MM.1S (cell line): ENCODE results near the gene TBC1D19.

Experiments
- DNase-seq: peaks from one replicate; pipeline ENCODE4 v3.0.0-alpha.2; 2015
- H2AFZ ChIP-seq: fragments of 300-600 bp; sonication (generic); 2 replicates; pipeline ENCODE4 v1.6.0; 2016; ENCODE audit warnings: antibody characterized with exemption, low read length
- H3F3A ChIP-seq: fragments of 300-600 bp; sonication (generic); 2 replicates; pipeline ENCODE4 v1.6.1; 2016; ENCODE audit warnings: mild to moderate bottlenecking, antibody characterized with exemption, low read length, moderate library complexity, mixed read lengths; ENCODE audit not compliant: insufficient read depth
- H3K27ac ChIP-seq: fragments of 300-600 bp; sonication (generic); 2 replicates; pipeline ENCODE4 v1.5.1; 2016; ENCODE audit warnings: mild to moderate bottlenecking, low read length
- H3K27me3 ChIP-seq: fragments of 300-600 bp; sonication (generic); replicated peaks from 2 replicates; pipeline ENCODE4 v1.6.0; 2016; ENCODE audit warnings: low read length; ENCODE audit not compliant: insufficient read depth
- H3K36me3 ChIP-seq: fragments of 300-600 bp; sonication (generic); replicated peaks from 2 replicates; pipeline ENCODE4 v1.6.1; 2016; ENCODE audit warnings: mild to moderate bottlenecking, low read length, mixed read lengths; ENCODE audit not compliant: insufficient read depth
- H3K4me1 ChIP-seq: fragments of 300-600 bp; sonication (generic); 2 replicates; pipeline ENCODE4 v1.6.1; 2016; ENCODE audit warnings: low read length, mixed read lengths
- H3K4me2 ChIP-seq: fragments of 300-600 bp; sonication (generic); 2 replicates; pipeline ENCODE4 v1.6.0; 2016; ENCODE audit warnings: low read depth, low read length
- H3K4me3 ChIP-seq: fragments of 300-600 bp; sonication (generic); 2 replicates; pipeline ENCODE4 v1.5.1; 2016; ENCODE audit warnings: low read length, mixed read lengths
- H3K79me2 ChIP-seq: fragments of 300-600 bp; sonication (generic); 2 replicates; pipeline ENCODE4 v1.6.1; 2016; ENCODE audit warnings: mixed run types, low read length, mixed read lengths
- H3K9ac ChIP-seq: fragments of 300-600 bp; sonication (generic); 2 replicates; pipeline ENCODE4 v1.6.1; 2016; ENCODE audit warnings: low read length, mixed read lengths
- H3K9me2 ChIP-seq: fragments of 300-600 bp; sonication (generic); replicated peaks from 2 replicates; pipeline ENCODE4 v1.6.1; 2016; ENCODE audit warnings: mild to moderate bottlenecking, low read length, mixed read lengths; ENCODE audit not compliant: insufficient read depth
- H3K9me3 ChIP-seq: fragments of 300-600 bp; sonication (generic); replicated peaks from 2 replicates; pipeline ENCODE4 v1.6.1; 2016; ENCODE audit warnings: mild to moderate bottlenecking, low read length, mixed read lengths; ENCODE audit not compliant: insufficient read depth
- H4K20me1 ChIP-seq: fragments of 300-600 bp; sonication (generic); 2 replicates; pipeline ENCODE4 v1.6.1; 2016; ENCODE audit warnings: mild to moderate bottlenecking, low read length, moderate library complexity, mixed read lengths; ENCODE audit not compliant: insufficient read depth
- CTCF ChIP-seq: fragments of 300-600 bp; sonication (generic); IDR thresholded peaks from 2 replicates; pipeline ENCODE4 v1.5.1; 2016; ENCODE audit warnings: antibody characterized with exemption, low read length, mixed read lengths
- EZH2 ChIP-seq: fragments of 300-600 bp; sonication (generic); optimal IDR thresholded peaks from 2 replicates; pipeline ENCODE3; 2017; ENCODE audit warnings: low read depth, mild to moderate bottlenecking, antibody characterized with exemption, low read length, mixed read lengths
- EZH2phosphoT487 ChIP-seq: fragments of 300-600 bp; sonication (generic); IDR thresholded peaks from 2 replicates; pipeline ENCODE4 v1.6.1; 2018; ENCODE audit warnings: antibody characterized with exemption, low read length

Gene TBC1D19

DNA sequence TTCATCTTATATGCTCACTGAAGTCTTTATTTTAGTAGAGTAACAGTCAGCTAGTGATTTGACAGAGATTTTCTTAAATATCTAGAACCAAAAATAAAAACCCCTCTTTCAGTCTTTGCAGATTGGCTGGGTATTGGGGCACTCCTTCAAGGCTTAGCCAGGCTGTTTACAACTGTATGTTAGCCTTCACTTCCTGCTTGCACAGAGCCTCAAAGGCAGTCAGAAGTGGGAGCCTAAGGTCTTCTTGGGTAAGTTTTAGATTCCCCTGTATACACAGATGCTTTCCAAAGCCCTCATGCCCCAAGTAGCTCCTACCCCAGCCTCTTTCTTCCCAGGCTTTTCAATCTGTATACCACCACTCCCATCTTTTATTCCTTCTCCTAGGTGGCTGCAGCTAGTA lies 140.7 kb downstream of the TBC1D19 start:
- no peaks in the 10 kb centered on the region for H3K9me2 ChIP-seq
- no peaks in the 10 kb centered on the region for H3F3A ChIP-seq
- H3K27ac ChIP-seq = no peak overlapping the region
- no peak for DNase-seq
- no peak overlapping the region for H3K4me3 ChIP-seq
- TF ChIP-seq EZH2 = no peak
- no peak for TF ChIP-seq CTCF
- TF ChIP-seq EZH2phosphoT487 = no peak
- no peaks in the 10 kb centered on the region for H3K4me1 ChIP-seq
- no peak overlapping the region for H2AFZ ChIP-seq
- H3K9me3 ChIP-seq = no peaks in the 10 kb centered on the region
- no peaks in the 10 kb centered on the region for H3K79me2 ChIP-seq
- H3K27me3 ChIP-seq = no peaks in the 10 kb centered on the region
- H3K36me3 ChIP-seq = no peaks in the 10 kb centered on the region
- no peaks in the 10 kb centered on the region for H4K20me1 ChIP-seq
- no peak overlapping the region for H3K9ac ChIP-seq
- H3K4me2 ChIP-seq = no peak overlapping the region

DNA sequence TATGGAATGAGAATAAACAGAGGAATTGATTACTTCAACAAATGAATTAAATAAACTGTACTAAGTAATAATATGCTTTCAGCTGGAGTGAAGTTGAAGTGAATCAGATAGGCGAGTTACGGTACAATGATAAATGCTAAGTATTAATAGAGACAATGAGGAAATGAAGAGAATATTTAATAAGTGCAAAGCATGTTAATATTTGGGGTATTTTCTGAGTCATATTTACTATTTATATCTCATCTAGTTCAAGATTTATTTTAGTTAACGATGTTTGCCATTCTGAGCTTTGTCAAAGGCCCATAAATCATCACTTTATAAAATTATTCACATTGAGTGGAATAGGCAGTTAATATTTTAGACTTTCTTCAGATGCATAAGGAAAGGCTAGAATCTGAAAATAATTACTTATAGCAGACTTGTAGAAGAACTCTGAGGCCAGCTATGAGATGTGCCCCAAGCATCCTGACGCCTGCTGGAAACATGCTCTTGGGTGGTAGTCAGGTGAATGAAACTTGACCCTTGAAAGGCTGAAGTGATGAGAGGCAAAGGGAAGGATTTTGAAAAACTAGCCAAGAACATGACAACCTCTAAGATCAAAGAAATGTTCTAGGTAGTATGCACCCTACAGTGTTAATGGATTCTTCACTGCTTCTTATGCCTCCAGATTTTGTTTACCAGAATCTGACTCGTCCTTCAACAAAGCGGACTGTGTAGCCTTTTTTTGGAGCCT lies 142.9 kb downstream of the TBC1D19 start:
- Histone ChIP-seq H3K9me2 (no peaks in the 10 kb centered on the region), H3K9ac (no peak overlapping the region), H3K36me3 (no peaks in the 10 kb centered on the region), H3K27ac (no peak overlapping the region), H3F3A (no peaks in the 10 kb centered on the region), H3K9me3 (no peaks in the 10 kb centered on the region), H3K4me1 (no peaks in the 10 kb centered on the region), H2AFZ (no peak overlapping the region), H4K20me1 (no peaks in the 10 kb centered on the region), H3K4me3 (no peak overlapping the region), H3K27me3 (no peaks in the 10 kb centered on the region), H3K4me2 (no peak overlapping the region), H3K79me2 (no peaks in the 10 kb centered on the region)
- no peak for DNase-seq
- TF ChIP-seq EZH2phosphoT487 (no peak), EZH2 (no peak), CTCF (no peak)

- Histone ChIP-seq H3K36me3 (no peaks in the 10 kb centered on the region), H3K4me2 (no peak overlapping the region), H3K79me2 (no peaks in the 10 kb centered on the region), H2AFZ (no peak overlapping the region), H3K9me2 (no peaks in the 10 kb centered on the region), H3K9me3 (no peaks in the 10 kb centered on the region), H3K27ac (no peak overlapping the region), H3K4me3 (no peak overlapping the region), H4K20me1 (no peaks in the 10 kb centered on the region), H3K4me1 (no peaks in the 10 kb centered on the region), H3F3A (no peaks in the 10 kb centered on the region), H3K27me3 (no peaks in the 10 kb centered on the region), H3K9ac (no peak overlapping the region)
- TF ChIP-seq CTCF = no peak
- TF ChIP-seq EZH2phosphoT487 = no peak
- no peak for TF ChIP-seq EZH2
- DNase-seq = no peak
Observed at GRCh38 chr4:26727844-26728243, 144.0 kb downstream of the TBC1D19 start.
